ENCODE measurements around the gene SNRK. TPM values are rescaled to one million over a fixed set of nuclear protein-coding genes. Genes with fewer than 3 reads are reported as not detected.

SNRK gene
- total RNA-seq, 1 donor from 2014 or later: 18.2 TPM

DNA sequence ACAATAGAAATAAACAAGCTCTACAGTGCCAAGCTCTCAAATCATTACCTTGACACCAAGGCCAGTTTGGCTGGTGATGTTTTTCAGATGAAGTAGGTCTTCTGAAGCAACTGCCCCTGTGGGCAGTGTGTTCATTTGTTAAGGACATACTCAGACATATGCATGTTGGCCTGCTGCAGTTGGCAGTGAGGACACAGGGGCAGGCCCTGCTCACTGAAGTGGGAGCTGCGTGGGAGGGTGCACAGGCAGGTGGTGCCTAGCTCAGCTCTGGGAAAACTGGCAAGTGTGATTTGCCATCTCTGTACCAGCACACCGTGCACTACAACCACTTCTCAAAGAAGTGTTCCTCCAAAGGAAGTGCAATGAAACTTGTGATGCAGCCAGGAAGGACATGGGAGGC, 28.5 kb upstream of the SNRK start:
- H3K27me3 Mint-ChIP-seq (ENCODE audit: low read depth): peaks cover 4% of the 10 kb centered on the region
- TF ChIP-seq, protein P1, sequence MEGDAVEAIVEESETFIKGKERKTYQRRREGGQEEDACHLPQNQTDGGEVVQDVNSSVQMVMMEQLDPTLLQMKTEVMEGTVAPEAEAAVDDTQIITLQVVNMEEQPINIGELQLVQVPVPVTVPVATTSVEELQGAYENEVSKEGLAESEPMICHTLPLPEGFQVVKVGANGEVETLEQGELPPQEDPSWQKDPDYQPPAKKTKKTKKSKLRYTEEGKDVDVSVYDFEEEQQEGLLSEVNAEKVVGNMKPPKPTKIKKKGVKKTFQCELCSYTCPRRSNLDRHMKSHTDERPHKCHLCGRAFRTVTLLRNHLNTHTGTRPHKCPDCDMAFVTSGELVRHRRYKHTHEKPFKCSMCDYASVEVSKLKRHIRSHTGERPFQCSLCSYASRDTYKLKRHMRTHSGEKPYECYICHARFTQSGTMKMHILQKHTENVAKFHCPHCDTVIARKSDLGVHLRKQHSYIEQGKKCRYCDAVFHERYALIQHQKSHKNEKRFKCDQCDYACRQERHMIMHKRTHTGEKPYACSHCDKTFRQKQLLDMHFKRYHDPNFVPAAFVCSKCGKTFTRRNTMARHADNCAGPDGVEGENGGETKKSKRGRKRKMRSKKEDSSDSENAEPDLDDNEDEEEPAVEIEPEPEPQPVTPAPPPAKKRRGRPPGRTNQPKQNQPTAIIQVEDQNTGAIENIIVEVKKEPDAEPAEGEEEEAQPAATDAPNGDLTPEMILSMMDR (conservative IDR thresholded peaks at IDR 0.05): no peak
- no peak overlapping the region for H3K27ac Mint-ChIP-seq (ENCODE audit: unreplicated experiment)

DNA sequence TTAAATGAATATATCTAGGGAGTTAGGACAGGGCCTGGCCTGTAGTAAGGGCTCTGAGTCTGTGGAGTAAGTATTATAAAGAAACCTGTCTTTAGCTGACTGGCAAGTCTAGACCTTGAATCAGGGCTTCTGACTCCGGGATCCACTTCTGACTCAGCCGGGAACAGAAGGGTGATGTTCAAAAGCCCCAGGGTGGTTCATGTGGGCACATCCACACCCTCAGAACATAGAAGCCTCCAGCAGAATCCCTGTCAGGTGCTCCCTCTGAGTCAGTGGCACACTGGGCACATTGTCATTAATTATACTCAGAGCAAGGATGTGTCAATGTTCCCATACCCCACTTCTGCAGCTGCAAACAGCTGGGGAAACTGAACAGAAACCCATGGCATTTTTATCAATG, 26.7 kb upstream of the SNRK start:
- DNase-seq (ENCODE audit: low read depth, low spot score): no peak
- Mint-ChIP-seq H3K36me3 (ENCODE audit: low read depth) (no peaks in the 10 kb centered on the region), H3K27me3 (ENCODE audit: low read depth) (peaks cover 4% of the 10 kb centered on the region), H3K4me1 (no peaks in the 10 kb centered on the region), H3K27ac (ENCODE audit: unreplicated experiment) (no peak overlapping the region), H3K9me3 (no peaks in the 10 kb centered on the region), H3K4me3 (no peak overlapping the region)
- TF ChIP-seq, protein P1 (conservative IDR thresholded peaks at IDR 0.05): no peak

More for the DNA sequence above, 28.5 kb upstream of the SNRK start:
- Mint-ChIP-seq H3K4me1 (no peaks in the 10 kb centered on the region), H3K9me3 (no peaks in the 10 kb centered on the region), H3K36me3 (ENCODE audit: low read depth) (no peaks in the 10 kb centered on the region), H3K4me3 (no peak overlapping the region)
- DNase-seq (ENCODE audit: low read depth, low spot score): no peak

DNA sequence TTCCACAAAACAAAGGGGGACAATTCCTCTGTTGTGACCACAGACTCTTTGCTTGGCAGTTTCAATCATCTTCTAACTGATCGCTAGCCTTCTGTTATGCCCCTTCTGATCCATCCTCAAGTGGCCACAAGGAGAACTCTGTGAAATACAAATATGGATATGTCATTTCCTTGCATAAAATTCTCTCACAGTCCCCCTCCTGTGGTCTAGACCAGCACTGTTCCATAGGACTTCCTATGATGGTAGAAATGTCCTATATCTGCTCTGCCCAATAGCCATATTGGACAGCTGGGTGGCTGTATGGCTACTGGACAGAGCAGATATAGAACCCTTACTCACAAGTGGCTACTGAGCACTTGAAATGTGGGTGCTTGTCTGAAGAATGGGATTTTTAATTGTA, 25.9 kb upstream of the SNRK start:
- H3K9me3 Mint-ChIP-seq: no peaks in the 10 kb centered on the region
- H3K36me3 Mint-ChIP-seq (ENCODE audit: low read depth): no peaks in the 10 kb centered on the region
- H3K4me1 Mint-ChIP-seq: no peaks in the 10 kb centered on the region
- H3K4me3 Mint-ChIP-seq: no peak overlapping the region
- H3K27ac Mint-ChIP-seq (ENCODE audit: unreplicated experiment): no peak overlapping the region
- no peak for DNase-seq (ENCODE audit: low read depth, low spot score)
- TF ChIP-seq, protein P1 (conservative IDR thresholded peaks at IDR 0.05): no peak
- peaks cover 4% of the 10 kb centered on the region for H3K27me3 Mint-ChIP-seq (ENCODE audit: low read depth)

DNA sequence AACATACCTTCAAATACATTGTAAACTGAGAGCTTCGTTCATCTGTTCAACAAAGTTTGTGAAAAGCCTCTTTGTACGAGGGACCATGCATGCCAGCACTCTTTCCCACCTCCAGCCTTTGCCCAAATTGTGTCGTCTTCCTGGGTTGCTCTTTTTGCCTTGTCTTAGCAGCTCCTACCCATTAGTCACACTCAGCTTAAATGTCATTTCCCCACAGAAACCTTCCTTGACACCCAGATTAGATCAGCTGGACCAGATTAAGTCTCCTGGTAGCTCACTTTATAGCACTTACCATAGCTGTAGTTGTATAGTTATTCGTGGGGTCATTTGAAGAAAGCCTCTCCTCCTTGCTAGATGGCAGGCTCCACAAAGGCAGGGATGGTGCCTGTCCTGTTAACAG, 24.1 kb upstream of the SNRK start:
- Mint-ChIP-seq H3K4me3 (no peak overlapping the region), H3K27me3 (ENCODE audit: low read depth) (no peaks in the 10 kb centered on the region)
- TF ChIP-seq, protein P1 (conservative IDR thresholded peaks at IDR 0.05): no peak

DNA sequence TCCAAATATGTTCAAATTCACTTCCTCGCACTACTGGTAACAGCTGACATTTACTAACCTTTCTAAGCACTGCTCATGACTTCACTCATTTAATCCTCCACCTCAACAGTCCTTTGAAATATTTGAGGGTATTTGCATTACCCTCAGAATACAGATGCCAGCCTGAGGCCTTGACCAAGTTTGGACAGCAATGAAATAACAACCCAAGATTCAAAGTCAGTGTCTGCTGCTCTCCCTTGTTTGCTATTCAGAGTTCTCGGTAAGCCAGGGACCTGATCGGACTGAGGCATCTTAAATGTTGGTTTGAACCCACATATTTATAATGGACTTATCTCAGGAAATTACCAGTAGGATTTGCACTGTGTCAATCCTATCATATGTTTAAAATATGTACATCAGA, 19.9 kb upstream of the SNRK start:
- Mint-ChIP-seq H3K4me3 (no peak overlapping the region), H3K4me1 (no peaks in the 10 kb centered on the region), H3K36me3 (ENCODE audit: low read depth) (no peaks in the 10 kb centered on the region), H3K27ac (ENCODE audit: unreplicated experiment) (no peak overlapping the region), H3K9me3 (no peaks in the 10 kb centered on the region), H3K27me3 (ENCODE audit: low read depth) (no peaks in the 10 kb centered on the region)
- TF ChIP-seq, protein P1 (conservative IDR thresholded peaks at IDR 0.05): no peak
- no peak for DNase-seq (ENCODE audit: low read depth, low spot score)

More for the DNA sequence above, 24.1 kb upstream of the SNRK start:
- DNase-seq (ENCODE audit: low read depth, low spot score): no peak
- H3K27ac Mint-ChIP-seq (ENCODE audit: unreplicated experiment): no peak overlapping the region
- no peaks in the 10 kb centered on the region for H3K36me3 Mint-ChIP-seq (ENCODE audit: low read depth)
- H3K4me1 Mint-ChIP-seq: no peaks in the 10 kb centered on the region
- no peaks in the 10 kb centered on the region for H3K9me3 Mint-ChIP-seq

DNA sequence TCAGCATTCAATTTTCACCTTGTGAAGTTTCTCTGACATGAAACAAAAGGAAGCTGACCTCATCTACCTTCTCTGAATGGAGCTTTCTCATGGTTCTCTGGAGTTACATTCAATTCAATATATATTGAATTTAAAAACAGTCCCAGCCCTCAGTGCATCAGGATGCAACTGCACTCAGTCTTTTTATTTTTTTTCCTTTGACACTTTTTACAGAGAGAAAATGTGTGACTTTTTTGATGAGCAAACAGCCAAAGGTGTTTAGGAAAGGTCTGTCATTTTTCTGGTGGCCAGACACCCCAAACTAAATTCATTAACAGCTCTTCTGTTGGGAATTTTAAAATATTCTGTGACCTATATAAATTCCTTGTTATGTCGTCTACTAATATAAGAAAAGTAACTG, 19.3 kb upstream of the SNRK start:
- DNase-seq (ENCODE audit: low read depth, low spot score): no peak
- TF ChIP-seq, protein P1 (conservative IDR thresholded peaks at IDR 0.05): no peak
- H3K4me3 Mint-ChIP-seq: no peak overlapping the region
- H3K36me3 Mint-ChIP-seq (ENCODE audit: low read depth): no peaks in the 10 kb centered on the region
- H3K9me3 Mint-ChIP-seq: no peaks in the 10 kb centered on the region
- no peak overlapping the region for H3K27ac Mint-ChIP-seq (ENCODE audit: unreplicated experiment)
- no peaks in the 10 kb centered on the region for H3K27me3 Mint-ChIP-seq (ENCODE audit: low read depth)
- no peaks in the 10 kb centered on the region for H3K4me1 Mint-ChIP-seq
